ENCODE results near the gene ZC3H13. TPM values are rescaled to one million over a fixed set of nuclear protein-coding genes. Genes with fewer than 3 reads are reported as not detected.

Gene ZC3H13
- polyA plus RNA-seq, 1 donor from 2014 or later = 19.5 TPM

DNA sequence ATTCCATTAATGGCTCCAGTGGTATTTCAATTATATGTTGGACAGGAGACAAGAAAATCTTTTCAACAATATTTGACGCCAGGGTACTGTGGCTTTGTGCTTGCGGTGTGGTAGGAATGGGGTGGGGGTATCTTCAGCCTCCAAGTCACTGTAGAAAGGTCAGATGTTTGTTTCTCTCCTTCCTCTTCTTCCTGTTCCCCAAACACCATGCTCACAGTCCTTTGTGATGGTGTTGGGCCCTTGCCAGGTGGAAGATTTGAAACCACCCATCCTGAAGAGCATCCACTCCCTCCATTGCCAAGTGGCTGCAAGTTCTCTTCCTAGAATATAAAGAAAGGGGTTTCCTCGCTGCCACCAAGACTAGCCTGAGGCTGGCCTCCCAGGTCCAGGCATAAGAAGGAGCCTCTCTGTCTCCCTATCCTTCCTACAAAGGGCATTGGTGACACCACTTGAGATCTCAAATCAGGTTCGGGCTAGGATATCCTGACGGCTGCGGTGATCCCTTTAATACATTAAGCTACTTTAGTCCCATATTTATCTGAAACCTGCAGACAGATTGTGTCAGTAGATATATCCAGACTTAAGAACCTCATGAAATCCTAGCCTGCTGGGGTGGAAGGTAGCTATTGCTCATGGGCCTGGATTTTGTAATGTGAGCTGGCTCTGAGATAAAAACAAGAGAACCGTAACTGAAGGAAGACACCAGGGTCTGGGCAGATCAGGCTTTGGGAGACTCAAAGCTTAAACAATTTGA is 136.7 kb downstream of the ZC3H13 start:
- no peaks in the 10 kb centered on the region for H3K79me2 ChIP-seq (replicated peaks; ENCODE audit: insufficient read depth, low read length)
- H3K36me3 ChIP-seq (ENCODE audit: insufficient read depth, low read length) = no peaks in the 10 kb centered on the region
- no peaks in the 10 kb centered on the region for H3K9me2 ChIP-seq (ENCODE audit: insufficient read depth, low read length)
- H3K4me2 ChIP-seq (ENCODE audit: low read length) = no peak overlapping the region
- TF ChIP-seq, protein P1, sequence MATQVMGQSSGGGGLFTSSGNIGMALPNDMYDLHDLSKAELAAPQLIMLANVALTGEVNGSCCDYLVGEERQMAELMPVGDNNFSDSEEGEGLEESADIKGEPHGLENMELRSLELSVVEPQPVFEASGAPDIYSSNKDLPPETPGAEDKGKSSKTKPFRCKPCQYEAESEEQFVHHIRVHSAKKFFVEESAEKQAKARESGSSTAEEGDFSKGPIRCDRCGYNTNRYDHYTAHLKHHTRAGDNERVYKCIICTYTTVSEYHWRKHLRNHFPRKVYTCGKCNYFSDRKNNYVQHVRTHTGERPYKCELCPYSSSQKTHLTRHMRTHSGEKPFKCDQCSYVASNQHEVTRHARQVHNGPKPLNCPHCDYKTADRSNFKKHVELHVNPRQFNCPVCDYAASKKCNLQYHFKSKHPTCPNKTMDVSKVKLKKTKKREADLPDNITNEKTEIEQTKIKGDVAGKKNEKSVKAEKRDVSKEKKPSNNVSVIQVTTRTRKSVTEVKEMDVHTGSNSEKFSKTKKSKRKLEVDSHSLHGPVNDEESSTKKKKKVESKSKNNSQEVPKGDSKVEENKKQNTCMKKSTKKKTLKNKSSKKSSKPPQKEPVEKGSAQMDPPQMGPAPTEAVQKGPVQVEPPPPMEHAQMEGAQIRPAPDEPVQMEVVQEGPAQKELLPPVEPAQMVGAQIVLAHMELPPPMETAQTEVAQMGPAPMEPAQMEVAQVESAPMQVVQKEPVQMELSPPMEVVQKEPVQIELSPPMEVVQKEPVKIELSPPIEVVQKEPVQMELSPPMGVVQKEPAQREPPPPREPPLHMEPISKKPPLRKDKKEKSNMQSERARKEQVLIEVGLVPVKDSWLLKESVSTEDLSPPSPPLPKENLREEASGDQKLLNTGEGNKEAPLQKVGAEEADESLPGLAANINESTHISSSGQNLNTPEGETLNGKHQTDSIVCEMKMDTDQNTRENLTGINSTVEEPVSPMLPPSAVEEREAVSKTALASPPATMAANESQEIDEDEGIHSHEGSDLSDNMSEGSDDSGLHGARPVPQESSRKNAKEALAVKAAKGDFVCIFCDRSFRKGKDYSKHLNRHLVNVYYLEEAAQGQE (IDR thresholded peaks at IDR 0.05; ENCODE audit: borderline replicate concordance) = no peak
- TF ChIP-seq EZH2 (IDR thresholded peaks at IDR 0.05; ENCODE audit: borderline replicate concordance, insufficient read depth, low read length, poor library complexity, severe bottlenecking) (no peak), RAD21 (conservative IDR thresholded peaks at IDR 0.05) (no peak), SMC3 (conservative IDR thresholded peaks at IDR 0.05; ENCODE audit: poor library complexity) (no peak), TAF1 (IDR thresholded peaks at IDR 0.05; ENCODE audit: low read depth) (no peak), POLR2AphosphoS5 (IDR thresholded peaks at IDR 0.05) (no peak), MXI1 (conservative IDR thresholded peaks at IDR 0.05; ENCODE audit: poor library complexity, severe bottlenecking) (no peak), EP300 (conservative IDR thresholded peaks at IDR 0.05; ENCODE audit: poor library complexity, severe bottlenecking) (no peak)
- TF ChIP-seq, protein P2, sequence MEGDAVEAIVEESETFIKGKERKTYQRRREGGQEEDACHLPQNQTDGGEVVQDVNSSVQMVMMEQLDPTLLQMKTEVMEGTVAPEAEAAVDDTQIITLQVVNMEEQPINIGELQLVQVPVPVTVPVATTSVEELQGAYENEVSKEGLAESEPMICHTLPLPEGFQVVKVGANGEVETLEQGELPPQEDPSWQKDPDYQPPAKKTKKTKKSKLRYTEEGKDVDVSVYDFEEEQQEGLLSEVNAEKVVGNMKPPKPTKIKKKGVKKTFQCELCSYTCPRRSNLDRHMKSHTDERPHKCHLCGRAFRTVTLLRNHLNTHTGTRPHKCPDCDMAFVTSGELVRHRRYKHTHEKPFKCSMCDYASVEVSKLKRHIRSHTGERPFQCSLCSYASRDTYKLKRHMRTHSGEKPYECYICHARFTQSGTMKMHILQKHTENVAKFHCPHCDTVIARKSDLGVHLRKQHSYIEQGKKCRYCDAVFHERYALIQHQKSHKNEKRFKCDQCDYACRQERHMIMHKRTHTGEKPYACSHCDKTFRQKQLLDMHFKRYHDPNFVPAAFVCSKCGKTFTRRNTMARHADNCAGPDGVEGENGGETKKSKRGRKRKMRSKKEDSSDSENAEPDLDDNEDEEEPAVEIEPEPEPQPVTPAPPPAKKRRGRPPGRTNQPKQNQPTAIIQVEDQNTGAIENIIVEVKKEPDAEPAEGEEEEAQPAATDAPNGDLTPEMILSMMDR (IDR thresholded peaks at IDR 0.05; ENCODE audit: poor library complexity, severe bottlenecking) = no peak
- no peak overlapping the region for H2AFZ ChIP-seq (ENCODE audit: low read depth, low read length)
- H3K9me3 ChIP-seq (ENCODE audit: low read length) = no peaks in the 10 kb centered on the region
- no peak overlapping the region for H3K4me3 ChIP-seq (ENCODE audit: low read length)
- H3K9ac ChIP-seq (ENCODE audit: low read length) = no peak overlapping the region
- H4K20me1 ChIP-seq (ENCODE audit: insufficient read depth) = no peaks in the 10 kb centered on the region
- H3K27ac ChIP-seq (ENCODE audit: low read length) = no peak overlapping the region
- no peaks in the 10 kb centered on the region for H3F3A ChIP-seq (ENCODE audit: insufficient read depth, low read length, poor library complexity, severe bottlenecking)
- H3K27me3 ChIP-seq (ENCODE audit: insufficient read depth, low read depth, low read length) = no peaks in the 10 kb centered on the region

- Histone ChIP-seq H3K27ac (ENCODE audit: low read length) (peak overlapping the region; percentile 93), H2AFZ (ENCODE audit: low read depth, low read length) (no peak overlapping the region), H3K9me2 (ENCODE audit: insufficient read depth, low read length) (no peaks in the 10 kb centered on the region), H3K36me3 (ENCODE audit: insufficient read depth, low read length) (no peaks in the 10 kb centered on the region), H3K27me3 (ENCODE audit: insufficient read depth, low read depth, low read length) (no peaks in the 10 kb centered on the region), H3K4me2 (ENCODE audit: low read length) (no peak overlapping the region), H3K79me2 (replicated peaks; ENCODE audit: insufficient read depth, low read length) (no peaks in the 10 kb centered on the region), H3K9ac (ENCODE audit: low read length) (no peak overlapping the region), H3F3A (ENCODE audit: insufficient read depth, low read length, poor library complexity, severe bottlenecking) (no peaks in the 10 kb centered on the region), H4K20me1 (ENCODE audit: insufficient read depth) (no peaks in the 10 kb centered on the region), H3K9me3 (ENCODE audit: low read length) (no peaks in the 10 kb centered on the region), H3K4me3 (ENCODE audit: low read length) (no peak overlapping the region)
- TF ChIP-seq, protein P2 (IDR thresholded peaks at IDR 0.05; ENCODE audit: poor library complexity, severe bottlenecking) = no peak
- no peak for TF ChIP-seq MXI1 (conservative IDR thresholded peaks at IDR 0.05; ENCODE audit: poor library complexity, severe bottlenecking)
- TF ChIP-seq SMC3 (conservative IDR thresholded peaks at IDR 0.05; ENCODE audit: poor library complexity) = no peak
- no peak for TF ChIP-seq POLR2AphosphoS5 (IDR thresholded peaks at IDR 0.05)
- TF ChIP-seq RAD21 (conservative IDR thresholded peaks at IDR 0.05) = no peak
- no peak for TF ChIP-seq EZH2 (IDR thresholded peaks at IDR 0.05; ENCODE audit: borderline replicate concordance, insufficient read depth, low read length, poor library complexity, severe bottlenecking)
- no peak for TF ChIP-seq TAF1 (IDR thresholded peaks at IDR 0.05; ENCODE audit: low read depth)
- TF ChIP-seq EP300 (conservative IDR thresholded peaks at IDR 0.05; ENCODE audit: poor library complexity, severe bottlenecking) = no peak
- TF ChIP-seq, protein P1 (IDR thresholded peaks at IDR 0.05; ENCODE audit: borderline replicate concordance) = no peak
Observed at GRCh38 chr13:45909673-45910072, 142.9 kb downstream of the ZC3H13 start.
